Glutamatergic neuron (in vitro differentiated cells): ENCODE measurements around the gene EXOC4. TPM values are rescaled to one million over a fixed set of nuclear protein-coding genes. Genes with fewer than 3 reads are reported as not detected.

Experiments used
- DNase-seq: peaks from one replicate; pipeline ENCODE4 v3.0.0; 2022
- H3K27ac Mint-ChIP-seq: one replicate; pipeline ENCODE4 v1.8.0; 2020; ENCODE audit warnings: mild to moderate bottlenecking, mixed read lengths, inconsistent platforms; ENCODE audit not compliant: unreplicated experiment
- H3K27me3 Mint-ChIP-seq: one replicate; pipeline ENCODE4 v1.8.0; 2020; ENCODE audit warnings: mild to moderate bottlenecking, moderate library complexity, mixed read lengths, inconsistent platforms; ENCODE audit not compliant: unreplicated experiment
- H3K36me3 Mint-ChIP-seq: one replicate; pipeline ENCODE4 v1.8.0; 2020; ENCODE audit warnings: mild to moderate bottlenecking, mixed read lengths, inconsistent platforms; ENCODE audit not compliant: unreplicated experiment
- H3K4me1 Mint-ChIP-seq: one replicate; pipeline ENCODE4 v1.8.0; 2020; ENCODE audit warnings: mild to moderate bottlenecking, low read depth, mixed read lengths, inconsistent platforms; ENCODE audit not compliant: unreplicated experiment
- H3K4me3 Mint-ChIP-seq: one replicate; pipeline ENCODE4 v1.8.0; 2020; ENCODE audit warnings: mild to moderate bottlenecking, mixed read lengths, inconsistent platforms; ENCODE audit not compliant: unreplicated experiment
- H3K9me3 Mint-ChIP-seq: one replicate; pipeline ENCODE4 v1.8.0; 2020; ENCODE audit warnings: mild to moderate bottlenecking, moderate library complexity, mixed read lengths, inconsistent platforms; ENCODE audit not compliant: unreplicated experiment
- total RNA-seq: library from RNA; stranded (reverse); fragmentation: NEBNext Ultra II Directional; extraction: Animal tissue kit (Norgen Biotek cat#: 25700); gene quantifications from one replicate; pipeline ENCODE4 v1.2.1, GENCODE V29; 2021; ENCODE audit not compliant: unreplicated experiment
- TF ChIP-seq, protein P1 (sequence below): fragments of 200-600 bp; sonication (generic); IDR thresholded peaks from one replicate; pipeline ENCODE4 v1.5.0; 2021; ENCODE audit not compliant: partially characterized antibody, unreplicated experiment

The EXOC4 gene
- total RNA-seq, 1 donor from 2014 or later: 73.8 TPM

DNA sequence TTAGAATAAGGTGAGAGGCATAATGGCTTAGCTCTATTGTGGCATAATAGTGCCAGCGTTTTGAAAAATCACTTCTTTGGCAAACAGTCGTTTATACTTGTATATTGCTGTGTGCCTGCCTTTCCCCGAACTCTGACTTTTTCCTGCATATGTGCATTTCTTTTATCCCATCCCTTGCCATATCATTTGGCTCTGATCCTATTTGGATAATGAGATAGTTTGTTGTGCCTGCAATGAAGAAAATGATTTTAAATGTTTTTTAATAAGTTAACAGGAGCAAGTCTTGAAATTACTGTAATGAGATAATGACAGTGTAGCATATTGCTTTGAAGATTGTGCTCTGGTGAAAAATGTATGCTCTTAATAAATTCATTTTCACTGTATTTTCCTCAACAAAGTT is 586.2 kb downstream of the EXOC4 start:
- H3K4me1 Mint-ChIP-seq: peaks cover 5% of the 10 kb centered on the region
- no peak for DNase-seq
- TF ChIP-seq, protein P1, sequence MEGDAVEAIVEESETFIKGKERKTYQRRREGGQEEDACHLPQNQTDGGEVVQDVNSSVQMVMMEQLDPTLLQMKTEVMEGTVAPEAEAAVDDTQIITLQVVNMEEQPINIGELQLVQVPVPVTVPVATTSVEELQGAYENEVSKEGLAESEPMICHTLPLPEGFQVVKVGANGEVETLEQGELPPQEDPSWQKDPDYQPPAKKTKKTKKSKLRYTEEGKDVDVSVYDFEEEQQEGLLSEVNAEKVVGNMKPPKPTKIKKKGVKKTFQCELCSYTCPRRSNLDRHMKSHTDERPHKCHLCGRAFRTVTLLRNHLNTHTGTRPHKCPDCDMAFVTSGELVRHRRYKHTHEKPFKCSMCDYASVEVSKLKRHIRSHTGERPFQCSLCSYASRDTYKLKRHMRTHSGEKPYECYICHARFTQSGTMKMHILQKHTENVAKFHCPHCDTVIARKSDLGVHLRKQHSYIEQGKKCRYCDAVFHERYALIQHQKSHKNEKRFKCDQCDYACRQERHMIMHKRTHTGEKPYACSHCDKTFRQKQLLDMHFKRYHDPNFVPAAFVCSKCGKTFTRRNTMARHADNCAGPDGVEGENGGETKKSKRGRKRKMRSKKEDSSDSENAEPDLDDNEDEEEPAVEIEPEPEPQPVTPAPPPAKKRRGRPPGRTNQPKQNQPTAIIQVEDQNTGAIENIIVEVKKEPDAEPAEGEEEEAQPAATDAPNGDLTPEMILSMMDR: no peak
- H3K36me3 Mint-ChIP-seq: peaks cover 2% of the 10 kb centered on the region
- no peak overlapping the region for H3K27ac Mint-ChIP-seq
- H3K4me3 Mint-ChIP-seq: no peak overlapping the region
- peaks cover 5% of the 10 kb centered on the region for H3K9me3 Mint-ChIP-seq
- peaks cover 2% of the 10 kb centered on the region for H3K27me3 Mint-ChIP-seq

DNA sequence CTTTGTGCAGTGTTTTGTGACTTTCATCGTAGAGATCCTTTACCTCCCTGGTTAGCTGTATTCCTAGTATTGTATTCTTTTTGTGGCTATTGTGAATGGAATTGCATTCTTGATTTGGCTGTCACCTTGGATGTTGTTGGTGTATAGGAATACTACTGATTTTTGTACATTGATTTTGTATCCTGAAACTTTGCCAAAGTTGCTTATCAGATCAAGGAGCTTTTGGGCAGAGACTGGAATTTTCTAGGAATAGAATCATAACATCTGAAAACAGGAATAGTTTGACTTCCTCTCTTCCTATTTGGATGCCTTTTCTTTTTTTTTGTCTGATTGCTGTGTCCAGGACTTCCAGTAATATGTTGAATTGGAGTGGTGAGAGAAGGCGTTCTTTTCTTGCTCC is 590.5 kb downstream of the EXOC4 start:
- Mint-ChIP-seq H3K9me3 (no peaks in the 10 kb centered on the region), H3K27me3 (peaks cover 2% of the 10 kb centered on the region), H3K36me3 (no peaks in the 10 kb centered on the region), H3K4me1 (peaks cover 2% of the 10 kb centered on the region), H3K27ac (no peak overlapping the region), H3K4me3 (no peak overlapping the region)
- DNase-seq: no peak
- TF ChIP-seq, protein P1: no peak

DNA sequence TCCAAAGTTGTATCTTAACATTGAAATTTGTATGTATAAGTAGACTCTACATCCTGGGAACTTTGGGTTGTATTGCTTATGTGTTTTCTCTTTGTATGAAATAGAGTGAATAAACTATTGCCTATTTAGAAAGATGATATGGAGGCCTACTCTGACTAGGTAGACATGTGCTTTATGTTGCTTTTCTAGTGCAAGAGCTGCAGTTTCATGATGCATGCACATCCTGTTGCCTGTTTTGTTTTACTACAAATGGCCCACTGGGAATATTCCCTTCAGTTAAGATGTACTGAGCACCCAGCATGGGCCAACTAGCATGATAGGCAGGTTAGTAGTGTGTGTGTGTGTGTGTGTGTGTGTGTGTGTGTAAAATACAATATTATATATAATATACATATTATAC is 592.1 kb downstream of the EXOC4 start:
- DNase-seq: no peak
- Mint-ChIP-seq H3K4me3 (no peak overlapping the region), H3K36me3 (no peaks in the 10 kb centered on the region), H3K27ac (no peak overlapping the region), H3K9me3 (no peaks in the 10 kb centered on the region), H3K27me3 (peaks cover 4% of the 10 kb centered on the region), H3K4me1 (peaks cover 2% of the 10 kb centered on the region)
- TF ChIP-seq, protein P1: no peak

DNA sequence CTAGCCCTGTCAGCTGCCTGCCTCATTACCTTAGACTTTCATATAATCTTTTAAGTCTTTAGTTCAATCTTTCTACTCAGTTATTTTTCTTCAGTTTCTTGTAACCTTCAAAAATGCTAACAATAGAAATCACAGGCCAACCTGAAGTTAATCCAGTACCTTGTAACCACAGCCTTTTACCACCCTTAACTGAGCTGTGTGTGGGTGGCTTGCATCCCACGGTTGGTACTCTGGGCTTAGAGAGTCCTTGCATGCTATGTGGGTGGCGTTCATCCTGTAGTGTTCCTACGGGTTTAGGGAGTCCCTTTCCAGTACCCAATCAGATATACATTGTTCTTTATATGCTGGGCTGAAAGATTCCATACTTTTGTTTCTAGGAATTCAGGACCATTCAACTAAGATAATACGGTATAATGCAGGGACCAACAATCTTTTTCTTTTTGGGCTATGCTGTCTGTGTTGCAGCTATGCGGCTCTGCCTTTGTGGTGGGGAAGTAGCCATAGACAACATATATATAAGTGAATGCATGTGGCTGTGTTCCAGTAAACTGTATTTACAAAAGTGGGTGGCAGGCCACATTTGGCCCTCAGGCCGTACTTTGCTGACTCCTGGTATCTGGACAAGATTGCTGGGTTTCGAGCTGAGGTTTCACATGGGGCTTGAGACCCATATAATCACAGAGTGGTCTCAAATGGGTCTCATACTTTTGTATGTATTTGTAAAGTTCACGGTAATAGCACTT is 593.5 kb downstream of the EXOC4 start:
- H3K9me3 Mint-ChIP-seq: no peaks in the 10 kb centered on the region
- H3K4me3 Mint-ChIP-seq: no peak overlapping the region
- no peak overlapping the region for H3K27ac Mint-ChIP-seq
- no peaks in the 10 kb centered on the region for H3K36me3 Mint-ChIP-seq
- no peak for DNase-seq
- TF ChIP-seq, protein P1: no peak
- peaks cover 4% of the 10 kb centered on the region for H3K27me3 Mint-ChIP-seq
- peaks cover 2% of the 10 kb centered on the region for H3K4me1 Mint-ChIP-seq

DNA sequence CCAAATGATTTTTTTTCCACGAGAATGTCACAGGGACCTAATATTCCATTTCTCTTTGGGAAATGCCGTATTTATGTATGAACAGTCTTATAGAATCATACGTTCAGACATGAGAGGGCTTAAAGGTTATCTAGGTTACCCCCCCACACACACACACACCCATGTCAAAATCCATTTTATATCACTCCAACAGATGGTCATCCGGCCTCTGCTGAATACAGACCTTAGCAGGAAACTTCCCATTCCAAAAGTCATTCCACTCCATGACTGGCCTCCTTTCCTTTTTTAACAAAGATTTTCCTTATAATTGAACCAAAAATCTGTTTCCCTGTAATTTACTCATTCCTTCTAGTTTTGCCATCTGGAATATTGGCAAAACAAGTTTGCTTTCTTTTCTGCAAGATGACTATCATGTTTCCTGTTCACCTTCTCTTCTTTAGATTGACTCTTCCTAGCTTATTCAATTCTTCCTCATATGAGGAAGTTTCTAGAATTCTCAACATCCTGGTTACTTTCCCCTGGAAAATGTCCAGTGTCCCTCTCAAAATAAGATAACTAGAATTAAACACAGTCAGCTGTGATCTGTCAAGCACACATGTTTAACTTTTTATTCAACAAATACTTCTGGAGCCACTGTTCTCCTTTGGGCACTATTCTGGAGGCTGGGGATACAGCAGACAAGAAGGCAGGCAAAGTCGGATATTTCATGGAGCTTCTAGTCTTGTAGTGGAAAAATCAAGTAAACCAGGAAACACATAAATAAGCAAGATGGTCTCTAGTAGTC is 597.8 kb downstream of the EXOC4 start:
- DNase-seq: no peak
- H3K27me3 Mint-ChIP-seq: peaks cover 6% of the 10 kb centered on the region
- H3K27ac Mint-ChIP-seq: no peak overlapping the region
- TF ChIP-seq, protein P1: no peak
- H3K36me3 Mint-ChIP-seq: no peaks in the 10 kb centered on the region
- H3K4me3 Mint-ChIP-seq: no peak overlapping the region
- H3K4me1 Mint-ChIP-seq: peaks cover 17% of the 10 kb centered on the region
- no peaks in the 10 kb centered on the region for H3K9me3 Mint-ChIP-seq
